Fibroblast of the aortic adventitia (primary cell): ENCODE measurements around the gene AFF3. TPM values are rescaled to one million over a fixed set of nuclear protein-coding genes. Genes with fewer than 3 reads are reported as not detected.
"Not testable (repeated sequence)": the region's sequence is repeated elsewhere in the genome, so short reads cannot be mapped to it uniquely, and the experiment has no call there.

ENCODE experiments used
- DNase-seq: peaks from one replicate; pipeline ENCODE4 v3.0.0-alpha.2; 2010; ENCODE audit warnings: low read depth
- H3K4me3 ChIP-seq: 2 replicates; pipeline ENCODE4 v1.5.1; 2011; ENCODE audit warnings: low read depth, mild to moderate bottlenecking, control low read depth, low read length, moderate library complexity
- CTCF ChIP-seq: IDR thresholded peaks from 2 replicates; pipeline ENCODE4 v1.5.1; 2011; ENCODE audit warnings: mild to moderate bottlenecking, low read length, control low read depth, inconsistent platforms; ENCODE audit not compliant: insufficient read depth
- total RNA-seq: library from RNA; depleted of rRNA; stranded (reverse); fragments of >200 nt; gene quantifications from 2 replicates; pipeline ENCODE4 v1.2.3, GENCODE V29; 2012; ENCODE audit warnings: low replicate concordance

Gene AFF3
- total RNA-seq, 1 donor: 4.2 TPM

GRCh38 chr2:100104718-100105677 is 37.4 kb downstream of the AFF3 start:
- no peak for TF ChIP-seq CTCF
- no peak for DNase-seq
- peak overlapping the region; percentile 37 for H3K4me3 ChIP-seq

GRCh38 chr2:100104265-100104664 is 38.1 kb downstream of the AFF3 start:
- not testable (repeated sequence) for H3K4me3 ChIP-seq, DNase-seq

- H3K4me3 ChIP-seq, DNase-seq: not testable (repeated sequence)
Observed at GRCh38 chr2:100103527-100104252, 38.7 kb downstream of the AFF3 start.

GRCh38 chr2:100102466-100103180 is 39.8 kb downstream of the AFF3 start:
- DNase-seq, H3K4me3 ChIP-seq: not testable (repeated sequence)

- not testable (repeated sequence) for H3K4me3 ChIP-seq, DNase-seq
Observed at GRCh38 chr2:100098855-100099254, 43.5 kb downstream of the AFF3 start.

GRCh38 chr2:100097611-100098294 is 44.6 kb downstream of the AFF3 start:
- not testable (repeated sequence) for H3K4me3 ChIP-seq, DNase-seq

GRCh38 chr2:100095845-100096244 is 46.5 kb downstream of the AFF3 start:
- DNase-seq, H3K4me3 ChIP-seq: not testable (repeated sequence)

GRCh38 chr2:100091807-100092206 is 50.6 kb downstream of the AFF3 start:
- DNase-seq, H3K4me3 ChIP-seq: not testable (repeated sequence)

- H3K4me3 ChIP-seq, DNase-seq: not testable (repeated sequence)
Observed at GRCh38 chr2:100085744-100086143, 56.6 kb downstream of the AFF3 start.

- not testable (repeated sequence) for DNase-seq, H3K4me3 ChIP-seq
Observed at GRCh38 chr2:100083421-100084216, 58.8 kb downstream of the AFF3 start.

GRCh38 chr2:100082302-100082978 is 60.0 kb downstream of the AFF3 start:
- not testable (repeated sequence) for H3K4me3 ChIP-seq
- DNase-seq: peak; percentile 16
